BJ (cell line): Measurements from ENCODE around the gene ARRDC3. TPM values are rescaled to one million over a fixed set of nuclear protein-coding genes. Genes with fewer than 3 reads are reported as not detected.

ENCODE experiments used
- CTCF ChIA-PET: fragments of 350-600 bp; formaldehyde crosslinking; extraction: SDS; loops from one replicate; lab custom pipeline; 2021; ENCODE audit warnings: antibody characterized with exemption, inconsistent platforms; lab: Yijun Ruan, JAX
- POLR2A ChIA-PET: fragments of 300-600 bp; sonication (Branson Sonifier 250); formaldehyde crosslinking; extraction: SDS; loops from one replicate; lab custom pipeline; 2021; ENCODE audit warnings: antibody characterized with exemption; lab: Charles Lee
- DNase-seq: peaks from one replicate; pipeline ENCODE4 v3.0.0-alpha.2; 2011; ENCODE audit warnings: low read depth
- H3K27me3 ChIP-seq: 2 replicates; pipeline ENCODE4 v1.6.0; 2011; ENCODE audit warnings: low read length; ENCODE audit not compliant: control insufficient read depth, insufficient read depth
- H3K36me3 ChIP-seq: 2 replicates; pipeline ENCODE4 v1.5.1; 2011; ENCODE audit warnings: low read length; ENCODE audit not compliant: control insufficient read depth, insufficient read depth
- H3K4me3 ChIP-seq: 2 replicates; pipeline ENCODE4 v1.5.1; 2011; ENCODE audit warnings: low read depth, mild to moderate bottlenecking, control low read depth, low read length
- CTCF ChIP-seq: IDR thresholded peaks from 2 replicates; pipeline ENCODE4 v1.5.1; 2011; ENCODE audit warnings: low read depth, mild to moderate bottlenecking, control low read depth, inconsistent platforms, low read length, moderate library complexity; ENCODE audit not compliant: insufficient read depth
- polyA plus RNA-seq: library from polyadenylated mRNA; depleted of rRNA; stranded (reverse); fragments of >200 nt; gene quantifications from 2 replicates; pipeline ENCODE4 v1.2.3, GENCODE V29; 2011

The ARRDC3 gene
- polyA plus RNA-seq, 1 experiment: 20.7 TPM

- ChIA-PET POLR2A (no interaction called here), CTCF (interaction anchor here (1.0 kb wide), 2 partner anchors 9 to 11 kb away, joined by 3 read pairs; no protein-coding TSS in a partner anchor)
- Histone ChIP-seq H3K27me3 (no peaks in the 10 kb centered on the region), H3K4me3 (no peak overlapping the region), H3K36me3 (no peaks in the 10 kb centered on the region)
- TF ChIP-seq CTCF: no peak
- DNase-seq: no peak
These were observed 42.6 kb downstream of the ARRDC3 start for GRCh38 chr5:91340532-91340931.

DNA sequence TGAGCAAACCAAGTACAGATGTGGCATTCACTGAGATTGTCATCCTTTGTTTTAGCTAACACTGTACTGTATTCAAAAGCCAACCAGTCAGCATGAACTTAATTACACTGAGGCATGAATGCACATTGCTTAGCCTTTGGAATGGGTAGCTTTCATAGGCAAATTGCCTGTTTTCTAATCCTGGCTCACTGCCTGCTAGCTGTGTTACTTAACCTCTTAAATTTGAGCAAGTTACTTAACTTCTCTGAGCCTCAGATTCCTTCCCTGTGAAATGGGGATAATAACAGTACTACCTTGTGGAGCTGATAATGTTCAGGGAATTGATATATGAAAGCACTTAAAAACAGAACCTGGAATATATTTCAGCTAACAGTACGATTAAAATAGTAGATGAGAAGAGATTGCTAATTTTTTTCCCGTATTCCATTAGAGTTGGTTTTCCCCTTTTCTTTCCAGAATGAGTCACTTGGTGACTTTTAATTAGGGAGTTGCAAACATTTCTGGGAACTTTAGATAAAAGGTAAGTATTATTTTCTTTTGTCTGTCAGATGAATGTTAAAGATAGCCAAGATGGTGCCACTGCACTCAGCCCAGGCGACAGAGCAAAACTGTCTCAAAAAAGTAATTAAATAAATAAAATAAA lies 43.9 kb downstream of the ARRDC3 start:
- CTCF ChIA-PET: no interaction called here
- TF ChIP-seq CTCF: no peak
- Histone ChIP-seq H3K4me3 (no peak overlapping the region), H3K27me3 (no peaks in the 10 kb centered on the region), H3K36me3 (no peaks in the 10 kb centered on the region)
- POLR2A ChIA-PET: no interaction called here
- DNase-seq: peak; percentile 19

DNA sequence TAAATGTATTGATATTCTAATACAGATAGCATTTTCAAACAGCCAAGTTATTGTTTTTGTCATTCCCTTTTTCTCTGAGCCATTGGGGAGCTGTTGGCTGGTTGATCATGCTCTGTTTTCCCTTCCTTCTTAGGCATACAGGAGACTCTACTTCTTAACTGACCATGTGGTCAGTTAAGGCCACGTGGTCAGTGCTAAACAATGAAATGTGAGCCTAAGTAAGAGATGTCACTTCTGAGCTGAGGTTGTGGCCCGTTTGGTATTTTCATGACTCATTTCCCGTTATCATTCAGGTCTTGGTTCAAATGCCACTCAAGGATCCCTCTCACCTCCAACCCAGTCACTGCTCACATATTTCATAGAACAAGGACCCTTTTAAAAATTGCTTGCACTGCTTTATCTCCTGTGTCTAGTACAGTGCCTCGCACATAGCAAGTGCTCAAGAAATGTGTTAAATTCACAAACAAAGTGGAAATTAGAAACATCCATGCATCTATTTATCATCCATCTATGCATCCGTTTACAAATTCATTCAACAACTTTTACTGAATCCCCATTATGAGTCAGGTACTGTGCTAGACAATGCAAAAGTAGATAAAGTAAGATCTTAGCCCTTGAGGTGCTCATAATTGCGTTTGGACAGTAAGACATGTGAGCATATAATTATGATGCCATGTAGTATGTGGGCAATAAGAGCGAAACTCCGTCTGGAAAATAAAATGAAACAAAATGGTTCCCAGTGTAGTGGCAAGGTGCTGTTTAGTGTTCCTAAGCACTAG lies 50.7 kb downstream of the ARRDC3 start:
- ChIA-PET POLR2A (no interaction called here), CTCF (interaction anchor here (0.6 to 1.0 kb wide), 2 partner anchors 11 to 390 kb away, joined by 3 to 4 read pairs; no protein-coding TSS in a partner anchor)
- no peaks in the 10 kb centered on the region for H3K36me3 ChIP-seq
- TF ChIP-seq CTCF: no peak
- no peak overlapping the region for H3K4me3 ChIP-seq
- no peaks in the 10 kb centered on the region for H3K27me3 ChIP-seq
- no peak for DNase-seq

GRCh38 chr5:91331705-91332104 lies 51.4 kb downstream of the ARRDC3 start:
- no peaks in the 10 kb centered on the region for H3K36me3 ChIP-seq
- no peak for TF ChIP-seq CTCF
- CTCF ChIA-PET: interaction anchor here (0.6 kb wide), 1 partner anchor 389 kb away, joined by 4 read pairs; no protein-coding TSS in a partner anchor
- no peak for DNase-seq
- H3K4me3 ChIP-seq: no peak overlapping the region
- POLR2A ChIA-PET: no interaction called here
- no peaks in the 10 kb centered on the region for H3K27me3 ChIP-seq

GRCh38 chr5:91329283-91329682 lies 53.8 kb downstream of the ARRDC3 start:
- TF ChIP-seq CTCF: no peak
- Histone ChIP-seq H3K27me3 (no peaks in the 10 kb centered on the region), H3K4me3 (no peak overlapping the region), H3K36me3 (no peaks in the 10 kb centered on the region)
- DNase-seq: no peak
- CTCF ChIA-PET: interaction anchor here (0.6 kb wide), 1 partner anchor 8 kb away, joined by 3 read pairs; no protein-coding TSS in a partner anchor
- POLR2A ChIA-PET: no interaction called here
